ENCODE measurements around the gene PTBP1.

GRCh38 chr19:754530-754929 is 42.7 kb upstream of the PTBP1 start:
- TF ChIP-seq POLR2A (IDR thresholded peaks at IDR 0.05; ENCODE audit: low read length) (no peak), GATA1 (IDR thresholded peaks at IDR 0.05; ENCODE audit: low read depth, low read length) (no peak)
